Osteoblast (primary cell): ENCODE measurements around the gene SDF4. TPM values are rescaled to one million over a fixed set of nuclear protein-coding genes. Genes with fewer than 3 reads are reported as not detected.

Experiments
- DNase-seq: peaks from one replicate; pipeline ENCODE4 v3.0.0; 2011; ENCODE audit warnings: low spot score, mixed read lengths; ENCODE audit not compliant: insufficient read length; ENCODE audit errors: missing footprints
- H2AFZ ChIP-seq: 2 replicates; pipeline ENCODE4 v1.6.0; 2011; ENCODE audit warnings: mild to moderate bottlenecking, low read length
- H3K27ac ChIP-seq: 2 replicates; pipeline ENCODE4 v1.5.1; 2011; ENCODE audit warnings: mild to moderate bottlenecking, low read depth, low read length, moderate library complexity
- H3K27me3 ChIP-seq: 2 replicates; pipeline ENCODE4 v1.6.0; 2012; ENCODE audit warnings: mild to moderate bottlenecking, control low read depth, inconsistent platforms, low read length, moderate library complexity; ENCODE audit not compliant: insufficient read depth
- H3K36me3 ChIP-seq: 2 replicates; pipeline ENCODE4 v1.5.1; 2011; ENCODE audit warnings: mild to moderate bottlenecking, low read length, control low read depth, moderate library complexity; ENCODE audit not compliant: insufficient read depth
- H3K4me1 ChIP-seq: 2 replicates; pipeline ENCODE4 v1.5.1; 2011; ENCODE audit warnings: mild to moderate bottlenecking, low read length, control low read depth, moderate library complexity; ENCODE audit not compliant: insufficient read depth
- H3K4me2 ChIP-seq: 2 replicates; pipeline ENCODE4 v1.6.0; 2011; ENCODE audit warnings: mild to moderate bottlenecking, low read length; ENCODE audit not compliant: insufficient read depth
- H3K4me3 ChIP-seq: fragments of 200-600 bp; sonication (generic); 3 replicates; pipeline ENCODE4 v1.5.1; 2012; ENCODE audit warnings: mild to moderate bottlenecking, low read length, inconsistent platforms; ENCODE audit not compliant: insufficient read depth
- H3K79me2 ChIP-seq: 2 replicates; pipeline ENCODE4 v1.6.0; 2012; ENCODE audit warnings: mild to moderate bottlenecking, low read length, control low read depth, inconsistent platforms; ENCODE audit not compliant: insufficient read depth
- H3K9me3 ChIP-seq: 2 replicates; pipeline ENCODE4 v1.5.1; 2011; ENCODE audit warnings: low read depth, low read length, control low read depth
- H4K20me1 ChIP-seq: 2 replicates; pipeline ENCODE4 v1.6.0; 2012; ENCODE audit warnings: mild to moderate bottlenecking, low read length, control low read depth; ENCODE audit not compliant: insufficient read depth
- total RNA-seq: library from RNA; depleted of rRNA; stranded (reverse); fragments of >200 nt; gene quantifications from 2 replicates; pipeline ENCODE4 v1.2.3, GENCODE V29; 2012
- TF ChIP-seq, protein P1 (sequence below): IDR thresholded peaks from 2 replicates; pipeline ENCODE4 v1.5.1; 2011; ENCODE audit warnings: mild to moderate bottlenecking, low read depth, low read length, moderate library complexity; ENCODE audit errors: extremely low read depth

Gene SDF4
- total RNA-seq, 1 donor: 151 TPM

- Histone ChIP-seq H3K36me3 (no peaks in the 10 kb centered on the region), H2AFZ (no peak overlapping the region), H3K79me2 (peaks cover 3% of the 10 kb centered on the region), H3K27me3 (no peaks in the 10 kb centered on the region), H3K4me1 (no peaks in the 10 kb centered on the region), H4K20me1 (no peaks in the 10 kb centered on the region), H3K27ac (no peak overlapping the region), H3K9me3 (no peaks in the 10 kb centered on the region), H3K4me3 (no peak overlapping the region), H3K4me2 (no peak overlapping the region)
- no peak for DNase-seq
- TF ChIP-seq, protein P1, sequence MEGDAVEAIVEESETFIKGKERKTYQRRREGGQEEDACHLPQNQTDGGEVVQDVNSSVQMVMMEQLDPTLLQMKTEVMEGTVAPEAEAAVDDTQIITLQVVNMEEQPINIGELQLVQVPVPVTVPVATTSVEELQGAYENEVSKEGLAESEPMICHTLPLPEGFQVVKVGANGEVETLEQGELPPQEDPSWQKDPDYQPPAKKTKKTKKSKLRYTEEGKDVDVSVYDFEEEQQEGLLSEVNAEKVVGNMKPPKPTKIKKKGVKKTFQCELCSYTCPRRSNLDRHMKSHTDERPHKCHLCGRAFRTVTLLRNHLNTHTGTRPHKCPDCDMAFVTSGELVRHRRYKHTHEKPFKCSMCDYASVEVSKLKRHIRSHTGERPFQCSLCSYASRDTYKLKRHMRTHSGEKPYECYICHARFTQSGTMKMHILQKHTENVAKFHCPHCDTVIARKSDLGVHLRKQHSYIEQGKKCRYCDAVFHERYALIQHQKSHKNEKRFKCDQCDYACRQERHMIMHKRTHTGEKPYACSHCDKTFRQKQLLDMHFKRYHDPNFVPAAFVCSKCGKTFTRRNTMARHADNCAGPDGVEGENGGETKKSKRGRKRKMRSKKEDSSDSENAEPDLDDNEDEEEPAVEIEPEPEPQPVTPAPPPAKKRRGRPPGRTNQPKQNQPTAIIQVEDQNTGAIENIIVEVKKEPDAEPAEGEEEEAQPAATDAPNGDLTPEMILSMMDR: no peak
Observed at GRCh38 chr1:1278620-1279019, 46.8 kb upstream of the SDF4 start.

GRCh38 chr1:1275836-1276235 is 44.0 kb upstream of the SDF4 start:
- TF ChIP-seq, protein P1: no peak
- Histone ChIP-seq H2AFZ (no peak overlapping the region), H3K4me1 (peaks cover 18% of the 10 kb centered on the region), H3K27me3 (no peaks in the 10 kb centered on the region), H3K4me2 (no peak overlapping the region), H3K4me3 (no peak overlapping the region), H3K27ac (no peak overlapping the region), H3K9me3 (no peaks in the 10 kb centered on the region), H3K36me3 (peaks cover 8% of the 10 kb centered on the region), H4K20me1 (peaks cover 18% of the 10 kb centered on the region), H3K79me2 (peaks cover 31% of the 10 kb centered on the region)
- no peak for DNase-seq

DNA sequence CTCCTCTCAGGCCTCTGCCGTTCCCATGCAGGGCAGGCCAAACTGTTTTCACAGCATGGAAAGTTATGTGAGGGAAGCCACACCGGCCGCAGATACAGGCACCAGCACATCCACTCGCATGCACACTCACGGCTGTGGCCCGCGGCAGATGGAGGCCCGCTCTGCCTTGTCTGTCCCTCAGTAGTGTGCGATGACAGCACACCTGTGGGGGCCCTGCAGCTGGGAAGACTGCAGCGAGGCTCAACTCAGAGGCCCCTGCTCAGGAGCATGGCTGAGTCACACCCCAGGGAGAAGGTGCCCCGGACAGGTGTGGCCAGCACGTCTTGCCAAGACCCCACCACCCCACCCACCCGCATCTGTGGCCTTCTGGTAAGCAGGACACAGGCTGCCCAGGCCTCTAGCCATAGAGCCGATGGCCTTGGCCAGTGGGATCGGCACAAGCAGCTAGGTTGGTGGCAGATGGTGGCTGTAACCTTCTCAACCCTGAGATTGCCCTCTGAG is 43.2 kb upstream of the SDF4 start:
- Histone ChIP-seq H3K36me3 (peaks cover 8% of the 10 kb centered on the region), H3K9me3 (no peaks in the 10 kb centered on the region), H3K4me2 (peak overlapping the region; percentile 90), H3K27me3 (no peaks in the 10 kb centered on the region), H2AFZ (peak overlapping the region; percentile 56), H3K27ac (no peak overlapping the region), H3K79me2 (peaks cover 39% of the 10 kb centered on the region), H3K4me1 (peaks cover 23% of the 10 kb centered on the region), H4K20me1 (peaks cover 23% of the 10 kb centered on the region), H3K4me3 (peak overlapping the region; percentile 80)
- TF ChIP-seq, protein P1: no peak
- no peak for DNase-seq

GRCh38 chr1:1274299-1274930 is 42.6 kb upstream of the SDF4 start:
- Histone ChIP-seq H3K9me3 (no peaks in the 10 kb centered on the region), H3K4me1 (peaks cover 23% of the 10 kb centered on the region), H3K79me2 (peaks cover 45% of the 10 kb centered on the region), H4K20me1 (peaks cover 26% of the 10 kb centered on the region), H3K27ac (peak overlapping the region; percentile 53), H3K4me2 (peak overlapping the region; percentile 90), H3K27me3 (no peaks in the 10 kb centered on the region), H3K4me3 (peak overlapping the region; percentile 80), H3K36me3 (peaks cover 8% of the 10 kb centered on the region), H2AFZ (peak overlapping the region; percentile 56)
- TF ChIP-seq, protein P1: no peak
- DNase-seq: no peak
